ENCODE data around the gene C5orf58.

The C5orf58 gene

GRCh38 chr5:170202117-170202516, 30.7 kb upstream of the C5orf58 start:
- Histone ChIP-seq H3K4me3 (ENCODE audit: low read depth in 1 of 2, low read length in 1 of 2) (no peak overlapping the region), H3K9me3 (no peaks in the 10 kb centered on the region), H3K36me3 (no peaks in the 10 kb centered on the region), H3K27me3 (peaks cover 11% of the 10 kb centered on the region), H3K4me1 (ENCODE audit: control insufficient read depth in 1 of 2, insufficient read depth in 1 of 2, low read depth in 1 of 2, low read length in 1 of 2) (no peaks in the 10 kb centered on the region), H3K27ac (no peak overlapping the region)
- TF ChIP-seq CTCF (IDR thresholded peaks at IDR 0.05) = no peak

- H3K36me3 ChIP-seq = no peaks in the 10 kb centered on the region
- H3K9me3 ChIP-seq = no peaks in the 10 kb centered on the region
- H3K4me1 ChIP-seq (ENCODE audit: control insufficient read depth in 1 of 2, insufficient read depth in 1 of 2, low read depth in 1 of 2, low read length in 1 of 2) = no peaks in the 10 kb centered on the region
- H3K27ac ChIP-seq = no peak overlapping the region
- TF ChIP-seq CTCF (IDR thresholded peaks at IDR 0.05) = no peak
- H3K4me3 ChIP-seq (ENCODE audit: low read depth in 1 of 2, low read length in 1 of 2) = no peak overlapping the region
- H3K27me3 ChIP-seq = peaks cover 11% of the 10 kb centered on the region
These were observed 28.6 kb upstream of the C5orf58 start for GRCh38 chr5:170204202-170204601.

GRCh38 chr5:170206216-170206615, 26.6 kb upstream of the C5orf58 start:
- H3K4me1 ChIP-seq (ENCODE audit: control insufficient read depth in 1 of 2, insufficient read depth in 1 of 2, low read depth in 1 of 2, low read length in 1 of 2) = no peaks in the 10 kb centered on the region
- H3K4me3 ChIP-seq (ENCODE audit: low read depth in 1 of 2, low read length in 1 of 2) = no peak overlapping the region
- no peaks in the 10 kb centered on the region for H3K9me3 ChIP-seq
- no peak overlapping the region for H3K27ac ChIP-seq
- H3K27me3 ChIP-seq = peaks cover 14% of the 10 kb centered on the region
- no peak for TF ChIP-seq CTCF (IDR thresholded peaks at IDR 0.05)
- H3K36me3 ChIP-seq = no peaks in the 10 kb centered on the region

- Histone ChIP-seq H3K27me3 (peaks cover 14% of the 10 kb centered on the region), H3K4me3 (ENCODE audit: low read depth in 1 of 2, low read length in 1 of 2) (no peak overlapping the region), H3K27ac (no peak overlapping the region), H3K4me1 (ENCODE audit: control insufficient read depth in 1 of 2, insufficient read depth in 1 of 2, low read depth in 1 of 2, low read length in 1 of 2) (no peaks in the 10 kb centered on the region), H3K36me3 (no peaks in the 10 kb centered on the region), H3K9me3 (no peaks in the 10 kb centered on the region)
- no peak for TF ChIP-seq CTCF (IDR thresholded peaks at IDR 0.05)
These were observed 25.8 kb upstream of the C5orf58 start for GRCh38 chr5:170206958-170207357.

GRCh38 chr5:170211575-170212334, 21.0 kb upstream of the C5orf58 start:
- Histone ChIP-seq H3K36me3 (no peaks in the 10 kb centered on the region), H3K4me3 (ENCODE audit: low read depth in 1 of 2, low read length in 1 of 2) (no peak overlapping the region), H3K4me1 (ENCODE audit: control insufficient read depth in 1 of 2, insufficient read depth in 1 of 2, low read depth in 1 of 2, low read length in 1 of 2) (no peaks in the 10 kb centered on the region), H3K27me3 (peaks cover 4% of the 10 kb centered on the region), H3K9me3 (no peaks in the 10 kb centered on the region), H3K27ac (no peak overlapping the region)
- no peak for TF ChIP-seq CTCF (IDR thresholded peaks at IDR 0.05)
